Vagina (tissue), 2 donors: ENCODE results near the gene NFS1. TPM values are rescaled to one million over a fixed set of nuclear protein-coding genes. Genes with fewer than 3 reads are reported as not detected.
"Not testable (repeated sequence)": the region's sequence is repeated elsewhere in the genome, so short reads cannot be mapped to it uniquely, and the experiment has no call there.

Source experiments
- DNase-seq, 2 donors: peaks; one replicate each; pipeline ENCODE4 v3.0.0-alpha.2; 2017; ENCODE audit errors: extremely low spot score in 2 of 2
- H3K27ac ChIP-seq: fragments of 200-600 bp; sonication (generic); one replicate; pipeline ENCODE4 v1.5.1; 2019
- H3K27me3 ChIP-seq: fragments of 200-600 bp; sonication (generic); one replicate; pipeline ENCODE4 v1.5.1; 2019
- H3K36me3 ChIP-seq, 2 donors: fragments of 200-600 bp; sonication (generic); one replicate each; pipeline ENCODE4 v1.5.1; 2017 to 2019
- H3K4me1 ChIP-seq: fragments of 200-600 bp; sonication (generic); one replicate; pipeline ENCODE4 v1.5.1; 2019
- H3K4me3 ChIP-seq, 2 donors: fragments of 200-600 bp; sonication (generic); 1 replicate in 1 of 2; 2 replicates in 1 of 2; pipeline ENCODE4 v1.5.1; 2016 to 2019
- H3K9me3 ChIP-seq: fragments of 200-600 bp; sonication (generic); one replicate; pipeline ENCODE4 v1.5.1; 2019
- POLR2A ChIP-seq, 2 donors: fragments of 450-650 bp; IDR thresholded peaks; one replicate each; pipeline ENCODE4 v1.6.1; 2017; ENCODE audit warnings: antibody characterized with exemption in 2 of 2, mild to moderate bottlenecking in 2 of 2, moderate library complexity in 2 of 2
- POLR2AphosphoS5 ChIP-seq, 2 donors: sonication (generic); formaldehyde crosslinking; IDR thresholded peaks; one replicate each; pipeline ENCODE4 v1.9.0; 2017; ENCODE audit warnings: antibody characterized with exemption in 2 of 2, mild to moderate bottlenecking in 2 of 2, low read depth in 1 of 2; ENCODE audit not compliant: insufficient read depth in 1 of 2
- intact Hi-C: fragments of 100-400 bp; cut with DNase I; formaldehyde crosslinking; loops from one replicate; pipeline ENCODE4 v1.15.1; 2023
- total RNA-seq: library from RNA; depleted of rRNA; stranded (reverse); fragments of >200 nt; gene quantifications from one replicate; pipeline ENCODE4 v1.2.3, GENCODE V29; 2016
- TF ChIP-seq, protein P1 (sequence below), 3 experiments: fragments of 450-650 bp in 2 of 3; fragments of 200-600 bp in 1 of 3; sonication (generic) in 1 of 3; IDR thresholded peaks; one replicate each; pipeline ENCODE4 v1.5.1; 2017 to 2019; ENCODE audit warnings: antibody characterized with exemption in 3 of 3, mild to moderate bottlenecking in 2 of 3, moderate library complexity in 2 of 3

Gene NFS1
- total RNA-seq = 15.2 TPM

DNA sequence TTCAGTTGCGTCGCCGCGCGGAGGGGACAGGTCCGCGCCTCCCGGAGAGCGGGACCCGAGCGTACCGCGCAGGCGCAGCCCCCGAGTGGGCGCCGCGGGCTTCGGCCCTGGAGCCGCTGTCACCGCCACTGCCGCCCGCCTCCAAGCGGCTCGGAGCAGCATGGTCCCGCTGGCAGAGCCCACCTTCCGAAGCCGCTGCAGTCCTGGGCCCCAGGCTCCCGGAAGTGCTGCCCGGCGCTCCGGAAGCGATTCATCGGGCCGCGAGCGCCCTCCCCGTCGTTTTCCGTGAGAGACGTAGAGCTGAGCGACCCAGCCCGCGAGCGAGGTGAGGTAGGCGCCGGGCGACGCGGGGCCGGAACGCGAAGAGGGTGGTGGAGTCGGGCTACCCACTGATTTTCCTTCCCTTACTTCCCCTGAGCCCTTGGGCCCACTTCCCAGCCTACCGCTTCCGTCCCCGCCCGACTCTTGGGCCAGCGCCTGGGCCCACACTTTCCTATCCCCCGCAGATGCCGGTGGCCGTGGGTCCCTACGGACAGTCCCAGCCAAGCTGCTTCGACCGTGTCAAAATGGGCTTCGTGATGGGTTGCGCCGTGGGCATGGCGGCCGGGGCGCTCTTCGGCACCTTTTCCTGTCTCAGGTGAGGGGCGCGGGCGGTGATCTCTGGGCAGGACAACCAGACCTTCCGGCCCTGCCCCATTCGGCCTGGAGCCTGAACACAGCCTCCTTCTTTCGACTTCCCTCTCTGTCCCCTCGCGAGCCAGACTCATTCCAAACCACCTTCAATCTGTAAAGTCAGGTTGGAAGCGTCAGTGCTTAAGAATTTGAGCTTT, at the start of gene NFS1, which contains the start of gene ROMO1:
TSS of gene NFS1 (minus strand) at position 226 of the 830 bp plus-strand sequence. CDS start at position 162, 64 bp downstream.
TSS of gene ROMO1 (plus strand) at position 279 of the 830 bp plus-strand sequence. CDS start at position 507, 228 bp downstream.
- H3K9me3 ChIP-seq = no peaks in the 10 kb centered on the region
- peak in 1 of 2 donors; percentile 86 for DNase-seq
- H3K27ac ChIP-seq = peak within 1 kb of the TSS; percentile 84
- H3K4me1 ChIP-seq = peaks cover 24% of the 10 kb centered on the region
- H3K4me3 ChIP-seq = peak within 1 kb of the TSS; percentile 79 to 89
- H3K27me3 ChIP-seq = no peaks in the 10 kb centered on the region
- peak in 1 of 2 donors; percentile 37 for TF ChIP-seq POLR2A (IDR thresholded peaks at IDR 0.05)
- TF ChIP-seq, protein P1, sequence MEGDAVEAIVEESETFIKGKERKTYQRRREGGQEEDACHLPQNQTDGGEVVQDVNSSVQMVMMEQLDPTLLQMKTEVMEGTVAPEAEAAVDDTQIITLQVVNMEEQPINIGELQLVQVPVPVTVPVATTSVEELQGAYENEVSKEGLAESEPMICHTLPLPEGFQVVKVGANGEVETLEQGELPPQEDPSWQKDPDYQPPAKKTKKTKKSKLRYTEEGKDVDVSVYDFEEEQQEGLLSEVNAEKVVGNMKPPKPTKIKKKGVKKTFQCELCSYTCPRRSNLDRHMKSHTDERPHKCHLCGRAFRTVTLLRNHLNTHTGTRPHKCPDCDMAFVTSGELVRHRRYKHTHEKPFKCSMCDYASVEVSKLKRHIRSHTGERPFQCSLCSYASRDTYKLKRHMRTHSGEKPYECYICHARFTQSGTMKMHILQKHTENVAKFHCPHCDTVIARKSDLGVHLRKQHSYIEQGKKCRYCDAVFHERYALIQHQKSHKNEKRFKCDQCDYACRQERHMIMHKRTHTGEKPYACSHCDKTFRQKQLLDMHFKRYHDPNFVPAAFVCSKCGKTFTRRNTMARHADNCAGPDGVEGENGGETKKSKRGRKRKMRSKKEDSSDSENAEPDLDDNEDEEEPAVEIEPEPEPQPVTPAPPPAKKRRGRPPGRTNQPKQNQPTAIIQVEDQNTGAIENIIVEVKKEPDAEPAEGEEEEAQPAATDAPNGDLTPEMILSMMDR (IDR thresholded peaks at IDR 0.05) = peak in 1 of 3 experiments; percentile 4
- peak; percentile 67 to 88 for TF ChIP-seq POLR2AphosphoS5 (IDR thresholded peaks at IDR 0.05; ENCODE audit: insufficient read depth in 1 of 2, low read depth in 1 of 2)
- intact Hi-C loops = loop anchor here (2.0 kb wide), 1 partner anchor 43 kb away; the partner anchor contains the start of gene RBM39
- peaks cover 5 to 45% of the 10 kb centered on the region in 2 donors for H3K36me3 ChIP-seq

DNA sequence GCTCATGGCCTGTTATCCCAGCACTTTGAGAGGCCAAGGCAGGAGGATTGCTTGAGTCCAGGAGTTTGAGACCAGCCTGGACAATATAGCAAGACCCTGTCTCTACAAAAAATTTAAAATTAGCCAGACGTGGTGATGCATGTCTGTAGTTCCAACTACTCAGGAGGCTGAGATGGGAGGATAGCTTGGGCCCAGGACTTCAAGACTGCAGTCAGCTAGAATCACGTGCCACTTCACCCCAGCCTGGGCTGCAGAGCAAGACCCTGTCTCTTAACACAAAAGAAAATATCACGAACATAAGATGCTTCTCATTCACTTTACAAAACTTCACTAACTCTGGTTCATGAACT, 45.3 kb upstream of the NFS1 start:
- H3K27me3 ChIP-seq, H3K9me3 ChIP-seq, DNase-seq, H3K4me3 ChIP-seq, intact Hi-C loops: not testable (repeated sequence)
- Histone ChIP-seq H3K36me3 (peaks cover 0 to 10% of the 10 kb centered on the region in 2 donors), H3K4me1 (peaks cover 24% of the 10 kb centered on the region), H3K27ac (peak overlapping the region; percentile 98)

DNA sequence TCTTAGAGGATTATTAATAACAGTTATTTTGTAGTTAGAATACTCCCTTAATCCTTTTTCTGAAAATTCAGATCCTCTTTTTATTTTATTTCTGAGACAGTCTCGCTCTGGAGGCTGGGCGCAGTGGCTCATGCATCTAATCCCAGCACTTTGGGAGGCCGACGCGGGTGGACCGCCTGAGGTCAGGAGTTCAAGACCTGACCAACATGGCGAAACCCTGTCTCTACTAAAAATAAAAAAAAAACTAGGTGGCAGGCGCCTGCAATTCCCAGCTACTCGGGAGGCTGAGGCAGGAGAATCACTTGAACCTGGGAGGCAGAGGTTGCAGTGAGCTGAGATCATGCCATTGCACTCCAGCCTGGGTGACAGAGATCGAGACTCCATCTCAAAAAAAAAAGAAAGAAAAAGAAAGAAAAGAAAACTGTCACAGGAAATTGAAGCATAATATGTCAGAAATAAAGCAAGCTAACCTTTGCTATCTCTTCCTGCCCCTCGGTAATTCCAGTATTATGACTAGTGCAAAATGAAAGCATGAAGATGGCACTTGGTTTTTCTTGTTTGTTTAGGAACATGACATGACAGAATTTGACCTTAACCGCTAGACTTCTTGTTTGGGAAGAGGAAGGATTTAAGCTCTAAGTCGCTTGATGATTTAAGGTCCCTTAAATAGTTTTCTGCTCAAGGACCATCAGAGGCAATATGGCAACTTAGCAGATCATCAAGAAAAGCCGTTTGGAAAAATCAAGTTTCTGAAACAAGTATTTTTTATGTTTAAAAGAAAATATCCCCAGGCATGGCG, 44.7 kb upstream of the NFS1 start:
- H3K36me3 ChIP-seq = peaks cover 0 to 16% of the 10 kb centered on the region in 2 donors
- no peaks in the 10 kb centered on the region for H3K27me3 ChIP-seq
- intact Hi-C loops = loop anchor here (2.0 kb wide), 2 partner anchors 29 to 45 kb away; partner anchors contain the start of genes NFS1, PHF20 and ROMO1
- no peaks in the 10 kb centered on the region for H3K9me3 ChIP-seq
- H3K4me3 ChIP-seq = no peak overlapping the region
- no peak for DNase-seq
- peak overlapping the region; percentile 98 for H3K27ac ChIP-seq
- no peak for TF ChIP-seq POLR2AphosphoS5 (IDR thresholded peaks at IDR 0.05; ENCODE audit: insufficient read depth in 1 of 2, low read depth in 1 of 2)
- TF ChIP-seq POLR2A (IDR thresholded peaks at IDR 0.05) = no peak
- TF ChIP-seq, protein P1 (IDR thresholded peaks at IDR 0.05) = no peak
- H3K4me1 ChIP-seq = peaks cover 30% of the 10 kb centered on the region

DNA sequence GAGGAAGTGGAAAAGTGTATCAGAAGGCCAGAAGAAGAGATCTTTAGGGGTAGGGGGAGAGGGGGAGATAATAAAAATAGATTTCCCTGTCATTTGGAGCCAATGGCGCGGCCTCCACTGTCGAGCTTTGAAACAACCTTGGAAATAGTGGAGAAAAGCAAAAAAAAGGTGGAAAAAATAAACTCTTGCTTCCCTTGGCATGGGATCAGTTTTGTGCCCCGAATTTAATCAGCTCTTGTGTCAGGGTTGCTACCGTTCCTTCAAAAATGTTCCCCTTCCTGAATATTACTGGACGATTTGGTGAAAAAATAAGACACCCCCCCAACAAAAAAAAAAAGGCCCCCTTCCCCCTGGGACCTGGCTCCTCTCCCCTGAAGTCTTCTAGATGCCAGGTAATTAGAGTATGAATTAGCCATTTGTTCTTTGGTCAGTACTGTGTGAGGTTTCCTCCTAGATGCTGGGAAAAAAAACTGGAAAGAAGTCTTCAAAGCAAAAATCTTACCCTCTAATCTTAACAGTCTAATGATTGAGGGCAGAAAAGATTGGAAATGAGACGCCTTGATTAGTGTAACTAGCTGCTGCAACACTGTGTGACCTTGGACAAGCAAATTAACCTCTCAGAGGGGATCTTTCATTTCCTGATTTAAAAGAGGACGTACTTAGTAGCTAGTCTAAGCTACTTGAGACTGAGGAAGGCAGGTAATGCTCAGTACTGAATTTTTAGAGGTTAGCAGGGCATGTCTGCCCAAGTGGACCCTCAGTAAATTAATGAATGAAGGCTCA, 43.8 kb upstream of the NFS1 start:
- no peaks in the 10 kb centered on the region for H3K9me3 ChIP-seq
- peak overlapping the region; percentile 98 for H3K27ac ChIP-seq
- TF ChIP-seq, protein P1 (IDR thresholded peaks at IDR 0.05) = no peak
- TF ChIP-seq POLR2AphosphoS5 (IDR thresholded peaks at IDR 0.05; ENCODE audit: insufficient read depth in 1 of 2, low read depth in 1 of 2) = no peak
- TF ChIP-seq POLR2A (IDR thresholded peaks at IDR 0.05) = no peak
- peaks cover 2 to 26% of the 10 kb centered on the region in 2 donors for H3K36me3 ChIP-seq
- peaks cover 40% of the 10 kb centered on the region for H3K4me1 ChIP-seq
- intact Hi-C loops = loop anchor here (2.0 kb wide), 2 partner anchors 30 to 44 kb away; partner anchors contain the start of genes NFS1, PHF20 and ROMO1
- DNase-seq = no peak
- H3K4me3 ChIP-seq = peak overlapping the region; percentile 49 to 79
- H3K27me3 ChIP-seq = no peaks in the 10 kb centered on the region
